EL (cell line): ENCODE results near the gene BICD1.
A peak's percentile ranks its signal among the peaks of the same experiment; 100 is the strongest.

ENCODE experiments used
- DNase-seq: peaks from one replicate; pipeline ENCODE4 v3.0.0-alpha.2; 2016

The BICD1 gene

DNA sequence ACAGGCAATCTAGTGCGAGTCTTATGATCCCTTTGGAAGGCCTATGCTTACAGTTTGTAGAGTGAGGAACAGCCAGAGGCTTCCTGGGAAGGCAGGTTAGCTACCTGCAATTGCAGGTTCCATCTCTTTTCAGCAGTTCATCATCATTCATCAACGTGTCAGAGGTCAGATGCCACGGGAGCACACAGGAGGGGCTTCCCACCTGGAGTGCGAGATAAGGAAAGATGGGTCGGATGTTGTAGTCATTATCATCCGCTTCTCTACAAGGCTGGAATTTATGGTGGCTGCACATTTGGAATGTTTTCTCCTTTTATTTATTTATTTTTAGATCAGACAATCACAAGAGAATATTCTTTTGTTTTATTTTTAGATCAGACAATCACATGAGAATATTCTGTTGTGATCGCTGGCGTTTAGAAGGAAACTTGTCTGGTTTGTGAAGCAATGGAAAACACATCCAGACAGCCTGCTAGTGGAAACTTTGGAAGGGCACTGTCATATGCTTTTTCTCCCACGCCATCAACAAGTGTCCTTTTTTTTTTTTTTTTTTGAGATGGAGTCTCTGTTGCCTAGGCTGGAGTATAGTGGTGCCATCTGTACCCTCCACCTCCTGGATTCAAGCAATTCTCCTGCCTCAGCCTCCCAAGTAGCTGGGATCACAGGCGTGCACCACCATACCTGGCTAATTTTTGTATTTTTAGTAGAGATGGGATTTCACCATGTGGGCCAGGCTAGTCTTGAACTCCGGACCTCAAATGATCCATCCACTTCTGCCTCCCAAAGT is 1.9 kb upstream of the BICD1 start:
- no peak for DNase-seq

DNA sequence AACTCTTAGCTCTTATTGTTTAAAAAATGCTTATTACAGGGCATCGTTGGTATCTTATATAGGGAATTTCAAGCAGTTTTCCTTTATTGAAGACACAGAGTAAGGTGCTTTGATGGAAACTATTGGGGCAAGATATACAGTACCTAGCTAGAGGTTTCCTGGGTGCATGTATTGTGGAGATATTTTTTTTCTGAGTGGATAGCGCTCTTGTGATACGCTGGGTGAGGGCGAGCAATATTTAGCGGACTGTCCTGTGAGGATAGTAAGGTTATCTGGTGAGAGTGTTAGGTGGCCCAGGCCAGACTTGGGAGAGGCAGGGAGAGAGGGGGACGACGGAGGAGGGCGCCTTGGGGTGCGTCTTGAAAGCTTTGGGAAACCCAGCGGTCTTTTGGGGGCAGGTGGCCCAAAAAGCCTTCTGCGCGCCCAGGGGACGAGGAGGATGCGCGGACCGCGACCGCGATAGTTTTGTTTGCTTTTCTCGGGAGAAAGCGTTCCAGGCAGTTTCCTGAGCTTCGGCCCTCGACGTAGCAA is 596 bp upstream of the BICD1 start:
- no peak for DNase-seq

DNA sequence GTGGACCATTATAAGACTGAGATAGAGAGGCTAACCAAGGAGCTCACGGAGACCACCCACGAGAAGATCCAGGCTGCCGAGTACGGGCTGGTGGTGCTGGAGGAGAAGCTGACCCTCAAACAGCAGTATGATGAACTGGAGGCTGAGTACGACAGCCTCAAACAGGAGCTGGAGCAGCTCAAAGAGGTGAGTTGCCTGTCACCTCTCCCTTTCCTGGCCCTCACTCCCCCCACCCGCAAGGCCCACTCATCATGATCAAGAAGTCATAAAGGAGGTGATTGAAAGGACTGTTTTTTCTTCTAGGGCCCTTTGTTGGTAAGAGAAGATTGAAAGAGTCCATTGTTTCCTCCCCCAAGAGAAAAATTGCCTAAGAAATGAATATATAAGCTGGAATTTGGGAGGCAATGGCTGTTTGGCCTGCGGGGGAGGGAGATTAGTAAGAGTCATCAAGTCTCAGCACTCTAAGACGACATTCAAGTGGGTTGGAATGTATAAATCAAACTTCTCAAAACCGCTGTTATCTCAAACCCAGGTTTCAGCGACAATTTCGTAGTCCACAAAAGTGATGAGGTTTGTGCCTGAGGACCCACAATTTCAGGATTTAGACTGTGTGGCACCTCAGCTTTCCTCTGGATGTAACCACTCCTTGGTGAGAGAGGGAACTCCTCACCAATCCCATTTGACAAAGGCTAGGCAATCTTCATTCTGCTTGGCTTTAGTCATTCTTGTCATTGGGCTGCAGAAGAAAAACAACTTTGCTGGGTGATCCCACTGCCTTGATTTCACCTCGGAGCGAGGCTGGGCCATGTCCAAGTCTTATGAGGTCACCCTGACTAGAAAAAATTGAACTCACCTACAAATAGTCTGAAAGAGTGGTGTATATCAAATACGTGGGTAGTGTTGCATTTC is 966 bp downstream of the BICD1 start:
- DNase-seq = peak; percentile 82

DNA sequence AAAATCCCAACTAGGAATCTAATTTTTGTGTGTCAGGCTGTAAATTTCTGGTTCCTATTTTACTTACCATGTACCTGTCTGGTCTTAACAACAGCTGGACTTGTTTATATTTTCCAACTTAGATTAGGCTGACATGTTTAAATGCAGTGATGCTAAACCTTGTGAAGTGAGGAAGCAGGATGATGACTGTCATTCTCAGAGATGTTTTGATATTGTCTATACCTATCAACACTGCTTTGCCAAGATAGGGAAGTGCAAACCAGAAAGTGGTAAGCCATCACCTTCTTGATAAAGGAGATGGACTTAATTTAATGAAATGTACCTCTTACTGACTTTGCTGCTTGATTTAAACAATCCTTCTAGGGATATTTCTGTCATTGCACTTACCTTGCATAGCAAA is 2.1 kb downstream of the BICD1 start:
- DNase-seq = no peak

DNA sequence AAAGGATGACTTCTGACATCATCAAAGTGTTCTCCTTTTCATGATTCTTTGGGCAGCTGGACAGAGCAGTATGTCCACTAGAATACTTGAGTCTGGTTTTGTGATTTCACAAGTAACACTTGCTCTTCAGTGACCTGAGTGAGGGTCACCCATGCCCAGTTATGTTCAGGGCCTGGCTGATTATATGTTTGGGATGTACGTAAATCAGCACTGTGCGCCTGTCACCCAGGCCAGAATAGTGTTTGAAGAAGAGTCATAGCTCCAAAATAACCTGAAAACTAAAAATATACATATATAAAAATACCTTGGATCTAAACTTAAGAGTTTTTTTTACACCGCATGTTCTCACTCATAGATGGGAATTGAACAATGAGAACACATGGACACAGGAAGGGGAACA is 3.8 kb downstream of the BICD1 start:
- no peak for DNase-seq

DNA sequence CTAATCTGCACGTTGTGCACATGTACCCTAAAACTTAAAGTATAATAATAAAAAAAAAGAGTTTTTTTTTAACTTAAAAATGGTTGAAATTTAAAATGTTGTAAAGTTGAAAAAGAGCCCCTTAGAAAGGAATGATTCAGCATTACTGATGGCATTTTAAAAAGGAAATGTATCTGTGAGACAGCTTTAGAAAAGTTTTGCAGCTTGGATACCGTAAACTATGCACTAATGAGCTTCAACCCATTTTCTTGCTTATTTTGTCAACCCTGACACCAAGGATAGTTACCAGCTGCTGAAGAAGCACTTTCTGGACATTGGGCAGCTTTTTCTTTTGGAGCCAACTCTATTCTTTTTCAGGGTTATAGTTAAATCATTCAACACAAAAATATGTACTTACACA is 4.3 kb downstream of the BICD1 start:
- no peak for DNase-seq

DNA sequence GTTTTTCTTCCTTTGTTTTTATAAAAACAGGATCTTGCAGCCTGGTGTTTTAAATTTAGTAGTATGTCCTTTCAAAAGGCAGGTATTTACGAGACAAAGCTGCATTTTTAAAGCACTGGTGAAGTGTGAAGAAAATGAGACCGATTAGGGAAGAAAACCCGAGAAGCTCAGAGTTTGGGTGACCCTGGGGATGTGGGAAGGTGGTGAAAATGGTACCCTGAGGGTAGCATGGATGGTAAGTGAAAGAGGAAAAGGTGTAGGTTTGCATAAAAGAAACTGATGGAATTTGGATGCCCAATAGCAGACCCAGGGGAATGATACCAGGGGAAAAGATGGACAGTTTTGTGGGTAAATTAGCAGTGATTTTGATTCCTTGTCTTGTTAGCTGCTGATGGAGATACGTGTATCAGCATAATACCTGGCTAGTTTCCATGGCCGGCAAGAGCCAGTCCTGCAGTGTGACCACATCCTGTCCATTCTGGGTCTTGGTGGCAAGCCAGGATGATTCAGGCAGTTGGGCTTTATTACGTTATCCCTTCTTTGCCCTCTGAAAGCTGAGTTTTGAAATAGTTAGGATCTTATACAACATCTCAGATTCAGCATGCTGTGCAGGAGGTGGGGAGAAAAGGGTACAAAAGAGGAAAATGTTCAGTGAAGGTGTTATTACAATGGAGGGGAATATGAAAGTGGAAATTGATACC is 8.9 kb downstream of the BICD1 start:
- peak; percentile 99 for DNase-seq

DNA sequence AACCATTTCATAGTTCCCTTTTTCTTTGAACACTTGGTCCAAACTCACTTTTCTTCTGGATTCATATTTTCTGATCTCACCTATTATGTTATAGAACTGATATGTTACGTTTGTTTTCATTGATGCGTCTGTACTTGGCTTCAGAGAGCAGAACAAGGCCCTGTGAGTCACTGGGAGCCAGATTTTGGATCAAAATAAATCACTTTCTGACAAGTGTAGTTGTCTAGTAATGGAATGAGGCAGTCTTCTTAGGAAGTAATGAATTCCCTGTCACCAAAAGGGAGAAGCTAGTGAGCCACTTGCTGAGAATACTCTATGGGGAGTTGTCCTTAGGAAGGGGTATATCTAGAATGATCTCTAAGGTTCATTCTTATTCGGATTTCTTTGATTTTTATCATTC is 10.2 kb downstream of the BICD1 start:
- peak; percentile 78 for DNase-seq

DNA sequence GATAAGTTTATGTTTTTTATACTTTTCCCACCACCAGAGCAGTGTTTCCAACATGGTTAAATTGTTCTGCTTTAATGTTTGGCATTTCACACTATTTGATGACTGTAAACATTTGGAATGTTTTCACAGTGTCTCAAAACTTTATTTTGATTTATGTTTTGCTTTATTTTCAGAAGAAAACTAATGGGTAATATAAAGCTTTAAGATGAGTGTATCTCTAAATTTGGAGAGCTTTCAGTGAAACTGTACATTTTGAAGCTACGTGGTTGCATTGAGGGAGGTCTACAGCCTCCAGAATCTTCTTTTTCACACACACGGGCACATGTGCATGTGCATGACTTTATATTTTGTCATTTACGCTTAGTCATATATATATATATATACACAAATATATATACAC is 10.7 kb downstream of the BICD1 start:
- peak; percentile 45 for DNase-seq

DNA sequence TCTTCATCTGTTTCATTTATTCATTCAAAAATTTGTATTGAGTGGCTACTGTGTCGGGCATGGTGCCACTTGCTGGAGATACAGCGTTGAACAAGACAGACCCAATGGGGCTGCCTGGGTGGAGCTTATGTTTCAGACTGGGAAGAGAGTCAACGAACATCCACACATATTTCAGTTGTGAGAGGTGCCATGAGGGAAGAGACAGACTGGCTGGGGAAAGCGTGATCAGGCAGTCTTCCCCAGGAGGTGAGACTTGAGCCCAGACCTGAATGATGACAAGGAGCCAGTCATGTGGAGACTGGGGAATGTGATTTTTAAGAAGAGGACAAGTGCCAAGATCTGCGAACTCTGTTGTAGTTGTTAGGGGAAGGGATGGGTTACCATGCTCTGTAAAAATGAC is 12.2 kb downstream of the BICD1 start:
- DNase-seq = no peak

DNA sequence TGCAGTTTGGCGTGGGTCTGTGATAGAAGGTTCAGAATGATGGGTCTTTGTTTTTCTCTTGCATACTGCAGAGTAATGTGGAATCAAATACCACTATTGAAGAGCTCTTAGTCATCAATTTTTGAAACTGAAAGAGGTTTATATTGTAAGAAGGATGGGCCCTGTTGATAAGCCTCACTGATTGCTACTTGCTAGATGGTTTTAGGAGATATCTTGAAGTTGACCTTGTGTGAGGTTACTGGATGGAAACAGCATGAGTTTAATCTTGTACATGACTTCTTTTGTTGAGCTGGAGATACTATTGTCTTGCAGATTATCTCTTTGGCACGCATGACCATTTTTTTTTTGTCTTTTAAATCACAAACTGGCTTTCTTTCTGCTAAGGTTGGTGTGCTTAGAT is 13.8 kb downstream of the BICD1 start:
- DNase-seq = no peak

DNA sequence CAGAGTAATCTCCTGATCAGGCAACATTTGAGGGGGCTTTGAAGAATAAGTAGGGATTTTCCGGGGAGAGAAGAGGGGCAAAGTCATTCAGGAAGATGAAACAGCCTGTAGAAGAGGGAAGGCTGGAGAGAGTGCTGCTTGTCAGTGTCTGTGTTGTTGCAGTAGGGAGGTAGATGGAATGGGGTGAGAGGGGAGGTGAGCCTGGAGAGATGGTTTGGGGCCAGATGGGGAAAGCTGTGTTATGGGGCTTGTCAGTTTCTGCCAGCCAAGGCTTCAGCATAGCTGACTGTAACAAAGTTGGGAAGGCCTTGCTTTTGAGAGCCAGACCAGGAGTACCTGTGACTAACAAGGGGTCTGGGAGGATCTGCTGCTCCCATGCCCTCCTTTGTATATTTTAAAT is 18.0 kb downstream of the BICD1 start:
- DNase-seq = no peak

DNA sequence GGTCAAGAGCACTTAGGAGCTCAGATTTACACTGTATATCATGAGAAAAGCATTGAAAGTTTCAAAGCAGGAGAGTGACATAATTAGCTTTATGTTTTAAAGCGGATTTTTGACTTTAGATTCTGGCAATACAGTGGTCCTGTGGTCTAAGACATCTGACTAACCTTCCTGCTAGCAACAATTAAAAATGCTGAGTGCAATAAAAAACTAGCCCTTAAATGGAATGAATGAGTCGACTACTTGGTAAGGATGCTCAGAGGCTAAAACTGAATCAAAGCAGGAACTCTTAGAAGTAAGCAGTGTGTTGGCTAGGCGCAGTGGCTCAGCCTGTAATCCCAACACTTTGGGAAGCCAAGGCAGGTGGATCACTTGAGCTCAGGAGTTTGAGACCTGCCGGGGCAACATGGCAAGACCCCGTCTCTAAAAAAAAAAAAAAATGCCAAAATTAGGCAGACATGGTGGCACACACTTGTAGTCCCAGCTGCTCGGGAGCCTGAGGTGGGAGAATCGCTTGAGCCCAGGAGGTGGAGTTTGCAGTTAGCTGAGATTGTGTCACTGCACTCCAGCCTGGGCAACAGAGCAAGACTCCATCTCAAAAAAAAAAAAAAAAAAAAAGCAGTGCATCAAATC is 18.9 kb downstream of the BICD1 start:
- no peak for DNase-seq

DNA sequence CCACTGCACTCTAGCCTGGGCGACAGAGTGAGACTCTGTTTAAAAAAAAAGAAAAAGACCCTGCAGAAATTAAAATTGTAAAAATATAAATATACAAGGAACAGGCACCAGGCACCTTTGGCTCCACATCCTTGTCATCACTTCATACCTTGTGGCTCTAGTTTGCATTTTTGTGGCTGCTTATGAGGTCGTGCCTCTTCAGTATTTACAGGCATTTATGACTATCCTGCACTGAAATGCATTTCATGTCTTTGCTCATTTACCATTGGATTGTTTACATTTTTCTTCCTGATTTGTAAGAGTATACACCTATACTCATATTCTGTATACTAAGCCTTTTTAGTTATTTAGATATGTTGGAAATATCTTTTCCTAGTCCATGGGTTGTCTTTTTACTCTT is 20.1 kb downstream of the BICD1 start:
- peak; percentile 79 for DNase-seq

DNA sequence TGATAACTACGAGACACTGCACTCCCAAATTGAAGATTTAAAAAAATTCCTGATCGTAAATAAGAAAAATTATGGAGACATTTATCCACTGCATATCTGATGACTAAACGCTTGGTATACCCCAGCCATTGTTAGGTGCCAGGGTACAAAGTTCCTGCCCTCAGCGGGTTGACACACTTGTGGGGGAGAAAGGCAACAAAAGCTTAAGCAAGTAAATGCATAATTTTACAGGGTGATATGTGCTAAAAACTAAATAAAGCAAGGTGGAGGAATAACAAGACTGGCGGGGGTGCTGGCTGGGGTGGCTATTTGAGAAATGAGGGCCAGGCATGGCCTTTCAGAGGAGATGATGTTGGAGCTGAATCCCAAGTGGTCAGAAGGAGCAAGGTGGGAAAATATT is 25.0 kb downstream of the BICD1 start:
- DNase-seq = no peak

DNA sequence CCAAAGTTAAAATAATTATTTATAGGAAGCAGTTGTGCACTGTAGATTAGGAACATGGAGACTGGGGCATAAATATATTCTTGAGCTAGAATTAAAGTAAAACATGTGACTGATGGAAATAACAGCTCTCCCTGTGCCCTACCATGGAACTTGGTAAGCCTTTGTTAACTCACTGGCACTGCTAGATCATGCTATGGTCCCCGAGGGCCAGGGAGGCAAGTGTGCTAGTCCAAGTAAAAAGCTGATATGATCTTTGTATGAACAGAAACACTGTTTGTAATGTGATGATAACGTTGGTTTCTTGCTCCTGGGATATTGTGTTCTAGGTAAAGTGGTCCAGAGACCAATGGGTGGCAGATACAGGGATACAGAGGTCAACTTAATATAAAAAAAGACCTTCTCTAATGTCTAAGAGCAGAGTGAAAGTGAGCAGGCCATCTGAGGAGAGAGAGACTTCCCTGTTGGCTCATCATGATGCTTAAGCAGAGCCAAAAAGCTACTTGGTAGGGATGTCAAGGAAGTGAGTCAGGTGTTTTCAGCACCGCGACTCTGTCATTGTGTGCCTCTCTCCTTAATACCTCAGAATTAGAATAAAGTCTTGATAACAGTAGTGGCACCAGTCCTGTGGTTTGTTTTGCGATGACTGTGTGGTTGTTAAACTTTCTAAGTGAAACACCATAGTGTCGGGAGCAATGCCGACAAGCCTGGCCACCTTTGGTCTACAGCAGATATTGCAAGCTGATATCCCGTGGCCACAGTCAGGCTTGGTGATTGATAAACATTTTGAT is 27.6 kb downstream of the BICD1 start:
- DNase-seq = peak; percentile 45

DNA sequence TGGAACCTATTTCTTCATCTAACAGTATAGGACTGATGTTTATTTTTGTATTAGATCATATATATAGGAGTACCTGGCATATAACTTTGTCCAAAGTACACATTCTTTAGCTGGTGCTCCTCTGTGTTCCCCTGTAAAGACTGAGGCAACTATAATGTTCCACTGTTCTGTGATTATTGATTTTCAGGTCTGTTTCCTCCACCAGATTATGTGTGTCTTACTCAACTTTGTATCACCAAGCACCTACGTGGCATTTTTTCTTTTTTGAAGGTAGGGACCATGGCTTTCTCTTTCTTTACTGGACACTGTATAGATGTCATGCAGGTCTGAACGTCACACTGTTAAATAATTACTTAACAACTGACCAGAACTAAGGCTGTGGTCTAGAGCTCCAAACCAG is 29.3 kb downstream of the BICD1 start:
- no peak for DNase-seq

DNA sequence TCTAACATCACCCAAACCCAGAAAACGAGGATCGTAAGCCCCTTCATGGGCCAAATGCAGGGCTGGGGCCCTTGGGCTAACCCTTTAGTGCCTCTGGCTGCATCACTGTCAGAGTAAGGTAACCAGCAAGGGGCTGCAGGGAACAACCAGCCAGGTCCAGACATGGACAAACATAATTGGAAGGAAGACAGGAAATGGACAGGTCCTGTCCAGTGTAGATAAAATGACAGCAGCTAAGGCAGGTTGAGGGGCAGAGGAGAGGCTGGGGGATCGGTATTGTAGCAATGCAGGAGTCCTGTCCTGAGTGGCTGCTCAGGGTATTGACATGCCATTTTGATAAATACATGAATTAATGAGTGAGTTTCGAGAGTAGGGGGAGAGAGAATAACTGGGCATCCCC is 29.8 kb downstream of the BICD1 start:
- no peak for DNase-seq

DNA sequence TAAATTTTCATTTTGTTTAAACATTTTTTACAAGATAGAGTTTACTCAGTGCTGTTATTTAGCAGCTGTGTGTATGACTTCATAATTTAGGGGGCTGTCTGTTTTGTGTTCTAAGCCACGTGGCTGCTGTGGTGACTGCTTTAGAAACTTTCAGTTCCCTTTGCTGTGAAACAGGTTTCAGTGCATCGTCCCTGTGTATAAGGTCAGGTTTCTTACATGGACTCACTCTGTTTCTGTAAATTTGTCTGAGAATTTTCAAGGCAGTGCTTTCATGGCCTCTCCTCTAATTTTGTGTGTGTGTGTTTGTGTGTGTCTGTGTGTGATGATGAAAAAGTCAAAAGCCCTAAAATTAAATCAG is 32.4 kb downstream of the BICD1 start:
- peak; percentile 36 for DNase-seq

DNA sequence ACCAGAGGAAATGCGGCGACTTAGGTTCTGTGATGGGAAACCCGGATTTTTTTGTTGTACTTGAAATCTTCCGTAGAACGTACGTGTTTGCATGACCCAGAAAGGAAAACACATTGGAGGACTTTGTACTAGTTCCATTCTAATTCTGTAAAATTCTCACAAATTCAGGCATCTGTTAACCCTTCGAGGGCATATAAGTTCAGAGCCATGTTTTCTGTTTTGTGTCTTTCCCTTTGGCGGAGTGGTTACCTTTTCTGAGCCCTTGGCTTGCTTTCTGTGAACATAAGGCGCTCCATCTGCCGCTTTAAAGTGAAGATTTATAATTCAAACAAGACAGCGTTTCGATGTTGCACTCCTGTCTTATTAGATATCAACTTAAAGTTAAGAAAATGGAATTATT is 34.2 kb downstream of the BICD1 start:
- no peak for DNase-seq

DNA sequence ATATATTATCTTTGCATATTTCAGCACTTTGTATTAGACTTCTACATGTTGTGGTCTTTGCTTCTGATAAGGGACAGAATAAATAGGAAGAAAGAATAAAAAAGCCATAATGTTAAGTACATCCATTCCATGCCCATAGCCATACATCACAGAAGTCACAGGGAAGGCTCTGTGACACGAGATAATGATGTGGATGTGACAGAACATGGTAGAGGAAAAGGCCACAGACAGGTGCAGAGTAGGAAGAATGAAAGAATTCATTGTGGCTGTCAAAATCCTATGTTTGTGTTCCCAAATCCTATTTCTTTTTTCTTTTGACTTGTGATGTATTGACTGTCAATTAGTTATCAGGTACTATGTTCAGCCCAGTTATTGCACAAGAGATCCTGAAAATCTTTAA is 38.4 kb downstream of the BICD1 start:
- no peak for DNase-seq
